Esophagus squamous epithelium (tissue), 5 donors: Measurements from ENCODE around the gene ATRNL1. TPM values are rescaled to one million over a fixed set of nuclear protein-coding genes. Genes with fewer than 3 reads are reported as not detected.
"Not testable (repeated sequence)": the region's sequence is repeated elsewhere in the genome, so short reads cannot be mapped to it uniquely, and the experiment has no call there.

Source experiments
- DNase-seq: peaks from one replicate; lab custom pipeline; 2025; lab: John Stamatoyannopoulos, UW
- H3K27ac ChIP-seq, 4 donors: fragments of 200-600 bp; sonication (generic); one replicate each; pipeline ENCODE4 v1.5.1; 2016 to 2019; ENCODE audit warnings: mild to moderate bottlenecking in 1 of 4
- H3K27me3 ChIP-seq, 4 donors: fragments of 200-600 bp; sonication (generic); 1 replicate in 3 of 4; 2 replicates in 1 of 4; pipeline versions ENCODE4 v1.5.1 to v1.6.0; 2017 to 2021; ENCODE audit warnings: antibody characterized with exemption in 1 of 4
- H3K36me3 ChIP-seq, 3 donors: fragments of 200-600 bp; sonication (generic); one replicate each; pipeline ENCODE4 v1.5.1; 2016 to 2019
- H3K4me1 ChIP-seq, 3 donors: fragments of 200-600 bp; sonication (generic); one replicate each; pipeline ENCODE4 v1.5.1; 2017 to 2019
- H3K4me3 ChIP-seq, 4 donors: fragments of 200-600 bp; sonication (generic); 1 replicate in 3 of 4; 2 replicates in 1 of 4; pipeline ENCODE4 v1.5.1; 2016 to 2019; ENCODE audit warnings: mild to moderate bottlenecking in 2 of 4, moderate library complexity in 1 of 4
- H3K9me3 ChIP-seq, 3 donors: fragments of 200-600 bp; sonication (generic); one replicate each; pipeline ENCODE4 v1.5.1; 2016 to 2019
- CTCF ChIP-seq, 6 experiments: fragments of 450-650 bp in 4 of 6; fragments of 200-600 bp in 2 of 6; sonication (generic) in 2 of 6; IDR thresholded peaks; one replicate each; pipeline ENCODE4 v1.5.1; 2016 to 2019; ENCODE audit warnings: antibody characterized with exemption in 6 of 6, mild to moderate bottlenecking in 4 of 6, moderate library complexity in 4 of 6
- POLR2A ChIP-seq, 4 donors: fragments of 450-650 bp; IDR thresholded peaks; one replicate each; pipeline ENCODE4 v1.6.1; 2017; ENCODE audit warnings: antibody characterized with exemption in 4 of 4, mild to moderate bottlenecking in 4 of 4, moderate library complexity in 3 of 4
- WGBS, 2 donors: methylation state at CpG; one replicate each; pipeline ENCODE4 v1.1.5; 2018; 5-methylcytosine and 5-hydroxymethylcytosine counted together
- intact Hi-C: fragments of 100-400 bp; cut with DNase I; formaldehyde crosslinking; loops from one replicate; pipeline ENCODE4 v1.15.0; 2022
- total RNA-seq, 4 donors: library from RNA; depleted of rRNA; stranded (reverse); fragments of >200 nt; gene quantifications; one replicate each; pipeline ENCODE4 v1.1.0, GENCODE V29; 2016
- donor health status: DM: yes; HTN: yes; CAD: no.

Gene ATRNL1
- total RNA-seq, 4 donors from 2014 or later = 0.64 to 15.1 (median 2.6) TPM

- Histone ChIP-seq H3K27me3 (peaks cover 0 to 67% (median 0%) of the 10 kb centered on the region in 4 donors), H3K4me3 (peak overlapping the region in 3 of 4 donors; percentile 53 to 83 (median 66)), H3K27ac (no peak overlapping the region), H3K36me3 (no peaks in the 10 kb centered on the region), H3K4me1 (peaks cover 3 to 31% (median 8%) of the 10 kb centered on the region in 3 donors), H3K9me3 (no peaks in the 10 kb centered on the region)
- 44 to 60% methylated on average over 12 of the region's 12 CpGs for WGBS, 2 donors
- TF ChIP-seq POLR2A (IDR thresholded peaks at IDR 0.05) = no peak
- no peak for TF ChIP-seq CTCF (IDR thresholded peaks at IDR 0.05)
- intact Hi-C loops = no loop called here
- no peak for DNase-seq
These were observed 1.4 kb downstream of the ATRNL1 start for GRCh38 chr10:115094416-115095140.

GRCh38 chr10:115095758-115096157 is 2.6 kb downstream of the ATRNL1 start:
- no peaks in the 10 kb centered on the region for H3K36me3 ChIP-seq
- H3K27ac ChIP-seq = no peak overlapping the region
- TF ChIP-seq POLR2A (IDR thresholded peaks at IDR 0.05) = no peak
- no peak for TF ChIP-seq CTCF (IDR thresholded peaks at IDR 0.05)
- peaks cover 0 to 65% (median 0%) of the 10 kb centered on the region in 4 donors for H3K27me3 ChIP-seq
- WGBS, 2 donors = 59 to 65% methylated on average over 2 of the region's 2 CpGs
- no peak overlapping the region for H3K4me3 ChIP-seq
- intact Hi-C loops = no loop called here
- DNase-seq = no peak
- H3K4me1 ChIP-seq = peaks cover 3 to 31% (median 8%) of the 10 kb centered on the region in 3 donors
- H3K9me3 ChIP-seq = no peaks in the 10 kb centered on the region

DNA sequence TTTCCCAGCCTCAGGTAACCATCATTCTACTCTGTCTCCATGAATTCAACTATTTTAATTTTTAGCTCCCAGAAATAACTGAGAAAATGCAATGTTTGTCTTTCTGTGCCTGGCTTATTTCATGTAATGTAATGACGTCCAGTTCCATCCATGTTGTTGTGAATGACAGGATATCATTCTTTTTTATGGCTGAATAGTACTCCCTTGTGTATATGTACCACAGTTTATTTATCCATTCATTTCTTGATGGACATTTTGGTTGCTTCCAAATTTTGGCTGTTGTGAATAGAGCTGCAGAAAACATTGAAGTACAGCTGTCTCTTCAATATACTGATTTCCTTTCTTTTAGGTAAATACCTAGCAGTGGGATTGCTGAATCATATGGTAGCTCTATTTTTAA is 10.5 kb downstream of the ATRNL1 start:
- Histone ChIP-seq H3K4me1 (no peaks in the 10 kb centered on the region), H3K27me3 (peaks cover 0 to 21% (median 0%) of the 10 kb centered on the region in 4 donors), H3K4me3 (no peak overlapping the region), H3K36me3 (no peaks in the 10 kb centered on the region), H3K27ac (no peak overlapping the region), H3K9me3 (peaks cover 0 to 11% (median 8%) of the 10 kb centered on the region in 3 donors)
- no peak for DNase-seq
- TF ChIP-seq POLR2A (IDR thresholded peaks at IDR 0.05) (no peak), CTCF (IDR thresholded peaks at IDR 0.05) (no peak)
- intact Hi-C loops = no loop called here
- 58 to 63% methylated on average over 1 of the region's 1 CpG for WGBS, 2 donors

DNA sequence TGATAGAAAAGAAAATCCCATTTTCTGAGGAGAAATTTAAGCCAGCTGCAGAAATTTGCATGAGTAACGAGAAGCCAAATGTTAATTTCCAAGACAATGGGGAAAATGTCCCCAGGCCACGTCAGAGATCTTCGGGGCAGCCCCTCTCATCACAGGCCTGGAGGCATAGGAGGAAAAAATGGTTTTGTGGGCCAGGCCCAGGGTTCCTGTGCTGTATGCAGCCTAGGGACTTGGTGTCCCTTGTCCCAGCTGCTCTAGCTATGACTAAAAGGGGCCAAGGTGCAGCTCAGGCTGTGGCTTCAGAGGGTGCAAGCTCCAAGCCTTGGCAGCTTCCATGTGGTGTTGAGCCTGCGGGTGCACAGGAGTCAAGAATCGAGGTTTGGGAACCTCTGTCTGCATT is 12.2 kb downstream of the ATRNL1 start:
- H3K4me1 ChIP-seq, intact Hi-C loops, H3K27ac ChIP-seq, DNase-seq, H3K36me3 ChIP-seq, H3K4me3 ChIP-seq: not testable (repeated sequence)
- Histone ChIP-seq H3K27me3 (peaks cover 0 to 21% (median 0%) of the 10 kb centered on the region in 4 donors), H3K9me3 (peaks cover 0 to 11% (median 8%) of the 10 kb centered on the region in 3 donors)
- WGBS, 2 donors = 70 to 78% methylated on average over 5 of the region's 5 CpGs

DNA sequence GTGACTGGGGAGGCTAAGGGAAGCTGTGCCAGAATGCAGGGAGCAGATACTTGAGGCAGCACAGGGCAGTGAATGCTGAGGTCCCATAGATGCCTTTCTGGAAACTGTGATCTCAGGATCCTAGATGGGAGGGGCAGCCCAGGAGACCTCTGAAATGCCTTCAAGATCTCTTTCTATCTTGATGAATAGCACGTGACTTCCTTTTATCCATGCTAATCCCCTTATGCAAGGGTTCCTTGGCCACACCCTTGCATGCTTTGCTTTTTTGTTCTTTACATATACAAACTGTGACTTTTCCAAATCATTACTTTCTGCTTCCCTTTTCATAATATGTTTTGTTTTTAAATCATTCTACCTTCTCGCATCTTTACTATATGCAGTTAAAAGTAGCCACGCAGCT is 14.7 kb downstream of the ATRNL1 start:
- no peak for DNase-seq

More for the DNA sequence above, 14.7 kb downstream of the ATRNL1 start:
- Histone ChIP-seq H3K27ac (no peak overlapping the region), H3K4me1 (no peaks in the 10 kb centered on the region), H3K27me3 (peaks cover 0 to 27% (median 0%) of the 10 kb centered on the region in 4 donors), H3K4me3 (no peak overlapping the region), H3K9me3 (peaks cover 0 to 11% (median 8%) of the 10 kb centered on the region in 3 donors), H3K36me3 (no peaks in the 10 kb centered on the region)
- intact Hi-C loops = no loop called here
- 35 to 52% methylated on average over 3 of the region's 3 CpGs for WGBS, 2 donors
- no peak for TF ChIP-seq CTCF (IDR thresholded peaks at IDR 0.05)
- TF ChIP-seq POLR2A (IDR thresholded peaks at IDR 0.05) = no peak
